Smooth muscle cell (in vitro differentiated cells): ENCODE results near the gene EGR2. TPM values are rescaled to one million over a fixed set of nuclear protein-coding genes. Genes with fewer than 3 reads are reported as not detected.

ENCODE experiments used
- DNase-seq: peaks from one replicate; lab custom pipeline; 2025; ENCODE audit not compliant: unreplicated experiment; lab: John Stamatoyannopoulos, UW
- H2AFZ ChIP-seq: fragments of 200-600 bp; sonication (generic); 2 replicates; pipeline ENCODE4 v1.6.0; 2016; ENCODE audit warnings: antibody characterized with exemption, low read depth, mild to moderate bottlenecking
- H3F3A ChIP-seq: fragments of 200-600 bp; sonication (generic); 2 replicates; pipeline ENCODE4 v1.6.0; 2017; ENCODE audit warnings: antibody characterized with exemption, low read depth
- H3K27ac ChIP-seq: fragments of 200-600 bp; sonication (generic); 2 replicates; pipeline ENCODE4 v1.5.1; 2016; ENCODE audit warnings: low read depth, mild to moderate bottlenecking
- H3K27me3 ChIP-seq: fragments of 200-600 bp; sonication (generic); 2 replicates; pipeline ENCODE4 v1.6.1; 2016; ENCODE audit warnings: low read depth, mild to moderate bottlenecking
- H3K36me3 ChIP-seq: fragments of 200-600 bp; sonication (generic); 2 replicates; pipeline ENCODE4 v1.5.1; 2016; ENCODE audit warnings: low read depth
- H3K4me1 ChIP-seq: fragments of 200-600 bp; sonication (generic); 2 replicates; pipeline ENCODE4 v1.5.1; 2016; ENCODE audit warnings: low read depth
- H3K4me2 ChIP-seq: fragments of 200-600 bp; sonication (generic); 2 replicates; pipeline ENCODE4 v1.6.0; 2016; ENCODE audit warnings: mild to moderate bottlenecking
- H3K4me3 ChIP-seq: fragments of 200-600 bp; sonication (generic); 2 replicates; pipeline ENCODE4 v1.5.1; 2016; ENCODE audit warnings: mild to moderate bottlenecking
- H3K79me2 ChIP-seq: fragments of 200-600 bp; sonication (generic); 2 replicates; pipeline ENCODE4 v1.6.0; 2016; ENCODE audit warnings: low read depth, mild to moderate bottlenecking
- H3K9ac ChIP-seq: fragments of 200-600 bp; sonication (generic); 2 replicates; pipeline ENCODE4 v1.6.0; 2016; ENCODE audit warnings: low read depth
- H3K9me3 ChIP-seq: fragments of 200-600 bp; sonication (generic); replicated peaks from 2 replicates; pipeline ENCODE4 v1.5.1; 2016; ENCODE audit warnings: low read depth
- H4K20me1 ChIP-seq: fragments of 200-600 bp; sonication (generic); 2 replicates; pipeline ENCODE4 v1.6.0; 2016; ENCODE audit warnings: low read depth
- WGBS: methylation state at CpG from one replicate; pipeline ENCODE4 v1.1.7; 2016; ENCODE audit warnings: low lambda C conversion rate; 5-methylcytosine and 5-hydroxymethylcytosine counted together
- polyA plus RNA-seq: library from polyadenylated mRNA; unstranded; fragments of >200 nt; fragmentation: Nextera tagmentation; extraction: Ambion mirVana; gene quantifications from 2 replicates; pipeline ENCODE4 v1.2.1, GENCODE V29; 2016
- total RNA-seq: library from RNA; depleted of rRNA; stranded (reverse); fragments of >200 nt; gene quantifications from 2 replicates; pipeline ENCODE4 v1.2.3, GENCODE V29; 2014
- TF ChIP-seq, protein P1 (sequence below): fragments of 200-600 bp; sonication (generic); IDR thresholded peaks from 2 replicates; pipeline ENCODE4 v1.5.1; 2017; ENCODE audit warnings: borderline replicate concordance, mild to moderate bottlenecking, antibody characterized with exemption; ENCODE audit not compliant: insufficient read depth, poor library complexity, severe bottlenecking

EGR2 gene
- total and polyA plus RNA-seq, 2 experiments from 2014 or later = 209 to 433 TPM

DNA sequence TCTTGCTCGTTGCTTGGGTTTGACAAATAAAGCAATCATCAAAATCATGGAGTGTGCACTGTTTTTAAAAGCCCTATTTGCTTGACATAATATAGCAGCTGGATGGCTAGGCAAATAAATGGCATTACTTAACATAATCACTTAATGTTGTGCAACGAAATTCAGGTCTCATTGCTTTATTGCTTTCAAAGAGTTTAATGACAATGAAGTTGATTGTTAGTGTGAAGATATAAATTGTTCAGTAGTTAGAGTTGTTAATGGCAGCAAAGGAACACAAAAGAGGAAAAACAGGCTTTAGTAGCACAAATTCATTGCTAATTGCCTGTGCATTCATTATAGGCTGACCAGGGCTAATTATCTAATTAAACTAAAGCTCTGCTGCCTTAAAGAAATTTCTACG is 19.3 kb downstream of the EGR2 start:
- Histone ChIP-seq H2AFZ (no peak overlapping the region), H3K27me3 (no peaks in the 10 kb centered on the region), H3F3A (no peaks in the 10 kb centered on the region), H3K36me3 (no peaks in the 10 kb centered on the region), H3K9ac (no peak overlapping the region), H3K9me3 (no peaks in the 10 kb centered on the region), H4K20me1 (no peaks in the 10 kb centered on the region), H3K4me1 (no peaks in the 10 kb centered on the region), H3K79me2 (no peaks in the 10 kb centered on the region), H3K4me2 (no peak overlapping the region), H3K27ac (no peak overlapping the region), H3K4me3 (no peak overlapping the region)
- DNase-seq = no peak
- WGBS = 86% methylated on average over 3 of the region's 3 CpGs
- TF ChIP-seq, protein P1, sequence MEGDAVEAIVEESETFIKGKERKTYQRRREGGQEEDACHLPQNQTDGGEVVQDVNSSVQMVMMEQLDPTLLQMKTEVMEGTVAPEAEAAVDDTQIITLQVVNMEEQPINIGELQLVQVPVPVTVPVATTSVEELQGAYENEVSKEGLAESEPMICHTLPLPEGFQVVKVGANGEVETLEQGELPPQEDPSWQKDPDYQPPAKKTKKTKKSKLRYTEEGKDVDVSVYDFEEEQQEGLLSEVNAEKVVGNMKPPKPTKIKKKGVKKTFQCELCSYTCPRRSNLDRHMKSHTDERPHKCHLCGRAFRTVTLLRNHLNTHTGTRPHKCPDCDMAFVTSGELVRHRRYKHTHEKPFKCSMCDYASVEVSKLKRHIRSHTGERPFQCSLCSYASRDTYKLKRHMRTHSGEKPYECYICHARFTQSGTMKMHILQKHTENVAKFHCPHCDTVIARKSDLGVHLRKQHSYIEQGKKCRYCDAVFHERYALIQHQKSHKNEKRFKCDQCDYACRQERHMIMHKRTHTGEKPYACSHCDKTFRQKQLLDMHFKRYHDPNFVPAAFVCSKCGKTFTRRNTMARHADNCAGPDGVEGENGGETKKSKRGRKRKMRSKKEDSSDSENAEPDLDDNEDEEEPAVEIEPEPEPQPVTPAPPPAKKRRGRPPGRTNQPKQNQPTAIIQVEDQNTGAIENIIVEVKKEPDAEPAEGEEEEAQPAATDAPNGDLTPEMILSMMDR = no peak

DNA sequence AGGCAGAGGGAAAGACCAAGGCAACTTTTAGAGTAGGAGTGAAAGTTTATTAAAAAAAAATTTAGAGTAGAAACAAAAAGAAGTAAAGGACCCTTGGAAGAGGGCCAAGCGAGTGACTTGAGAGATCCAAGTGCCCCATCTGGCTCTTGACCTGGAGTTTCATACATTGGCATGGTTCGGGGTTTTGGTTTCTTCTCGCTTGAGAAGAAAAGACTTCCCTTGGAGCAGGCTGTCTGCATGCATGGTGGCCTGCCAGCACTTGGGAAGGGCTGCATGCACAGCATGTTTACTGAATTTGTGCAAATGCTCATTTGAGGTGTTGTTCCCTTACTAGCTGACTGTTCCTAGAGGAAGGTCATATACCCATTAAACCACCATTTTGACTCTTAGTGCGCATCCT is 20.4 kb downstream of the EGR2 start:
- Histone ChIP-seq H3K9ac (no peak overlapping the region), H3K79me2 (no peaks in the 10 kb centered on the region), H2AFZ (no peak overlapping the region), H3K4me1 (no peaks in the 10 kb centered on the region), H3K4me2 (no peak overlapping the region), H3F3A (no peaks in the 10 kb centered on the region), H4K20me1 (no peaks in the 10 kb centered on the region), H3K36me3 (no peaks in the 10 kb centered on the region), H3K27ac (no peak overlapping the region), H3K4me3 (no peak overlapping the region), H3K27me3 (no peaks in the 10 kb centered on the region), H3K9me3 (no peaks in the 10 kb centered on the region)
- no peak for DNase-seq
- 98% methylated on average over 4 of the region's 4 CpGs for WGBS
- TF ChIP-seq, protein P1 = no peak

DNA sequence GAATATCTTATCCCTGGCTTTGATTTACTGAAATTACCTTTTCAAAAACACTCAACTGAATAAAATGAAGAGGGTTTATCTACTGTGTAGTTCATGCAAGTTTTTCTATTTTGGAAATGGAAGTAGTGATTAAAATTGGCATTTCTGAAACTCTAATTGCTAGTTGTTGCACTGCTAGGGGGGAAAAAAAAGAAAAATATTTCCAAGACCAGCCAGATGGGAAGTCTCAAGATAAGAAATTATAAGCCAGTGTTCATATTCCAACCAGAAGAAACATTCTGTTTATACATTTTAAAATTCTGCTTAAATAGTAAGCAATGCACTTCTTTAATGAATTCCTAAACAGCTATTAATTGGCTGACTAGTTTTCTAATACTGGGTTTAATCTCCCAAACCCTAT is 21.1 kb downstream of the EGR2 start:
- H4K20me1 ChIP-seq = no peaks in the 10 kb centered on the region
- no peaks in the 10 kb centered on the region for H3K9me3 ChIP-seq
- no peak overlapping the region for H3K9ac ChIP-seq
- no peak overlapping the region for H3K4me3 ChIP-seq
- DNase-seq = no peak
- no peaks in the 10 kb centered on the region for H3K36me3 ChIP-seq
- no peak overlapping the region for H2AFZ ChIP-seq
- H3K27me3 ChIP-seq = no peaks in the 10 kb centered on the region
- H3K4me1 ChIP-seq = no peaks in the 10 kb centered on the region
- TF ChIP-seq, protein P1 = no peak
- H3K27ac ChIP-seq = no peak overlapping the region
- no peaks in the 10 kb centered on the region for H3K79me2 ChIP-seq
- no peak overlapping the region for H3K4me2 ChIP-seq
- no peaks in the 10 kb centered on the region for H3F3A ChIP-seq

DNA sequence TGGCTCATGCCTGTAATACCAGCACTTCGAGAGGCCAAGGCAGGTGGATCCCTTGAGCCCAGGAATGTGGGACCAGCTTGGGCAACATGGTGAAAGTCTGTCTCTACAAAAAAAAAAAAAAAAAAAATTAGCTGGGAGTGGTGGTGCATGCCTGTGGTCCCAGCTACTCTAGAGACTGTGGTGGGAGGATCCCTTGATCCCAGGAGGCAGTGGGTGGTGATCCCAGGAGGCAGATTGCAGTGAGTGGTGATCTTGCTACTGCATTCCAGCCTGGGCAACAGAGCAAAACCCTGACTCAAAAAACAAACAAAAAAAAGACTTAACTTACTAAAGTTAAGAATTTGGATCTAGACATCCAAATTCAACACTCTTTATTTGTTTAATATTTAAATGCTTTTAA is 21.9 kb downstream of the EGR2 start:
- H3K9me3 ChIP-seq = no peaks in the 10 kb centered on the region
- no peak for DNase-seq
- no peak overlapping the region for H3K27ac ChIP-seq
- H3K27me3 ChIP-seq = no peaks in the 10 kb centered on the region
- TF ChIP-seq, protein P1 = no peak
- H3K4me3 ChIP-seq = no peak overlapping the region
- H3K4me2 ChIP-seq = no peak overlapping the region
- no peak overlapping the region for H2AFZ ChIP-seq
- no peaks in the 10 kb centered on the region for H3K79me2 ChIP-seq
- no peaks in the 10 kb centered on the region for H3K36me3 ChIP-seq
- WGBS = 73% methylated on average over 1 of the region's 1 CpG
- H3K4me1 ChIP-seq = no peaks in the 10 kb centered on the region
- H3K9ac ChIP-seq = no peak overlapping the region
- no peaks in the 10 kb centered on the region for H4K20me1 ChIP-seq
- no peaks in the 10 kb centered on the region for H3F3A ChIP-seq
